HEK293 (cell line): ENCODE results near the gene EXOSC6.

Experiments used
- CTCF ChIP-seq: fragments of 450-650 bp; formaldehyde crosslinking; IDR thresholded peaks from 2 replicates; pipeline ENCODE4 v1.5.1; 2016; ENCODE audit warnings: missing biosample characterization, missing genetic modification characterization
- MZF1 ChIP-seq: fragments of 450-650 bp; formaldehyde crosslinking; IDR thresholded peaks from 2 replicates; pipeline ENCODE4 v1.5.1; 2017; ENCODE audit warnings: missing biosample characterization, missing genetic modification characterization, borderline replicate concordance
- REST ChIP-seq: fragments of 450-650 bp; formaldehyde crosslinking; IDR thresholded peaks from 2 replicates; pipeline ENCODE4 v1.5.1; 2016; ENCODE audit warnings: missing biosample characterization, missing genetic modification characterization
- ZNF114 ChIP-seq: fragments of 450-650 bp; formaldehyde crosslinking; IDR thresholded peaks from 2 replicates; pipeline ENCODE4 v1.5.0; 2017; ENCODE audit warnings: missing biosample characterization, missing genetic modification characterization
- ZNF24 ChIP-seq: fragments of 450-650 bp; formaldehyde crosslinking; IDR thresholded peaks from 2 replicates; pipeline ENCODE4 v1.5.1; 2016; ENCODE audit warnings: missing biosample characterization, missing genetic modification characterization
- ZNF544 ChIP-seq: fragments of 450-650 bp; formaldehyde crosslinking; IDR thresholded peaks from 2 replicates; pipeline ENCODE4 v1.5.0; 2017; ENCODE audit warnings: missing biosample characterization, missing genetic modification characterization
- ZNF629 ChIP-seq: fragments of 450-650 bp; formaldehyde crosslinking; IDR thresholded peaks from 2 replicates; pipeline ENCODE4 v1.5.1; 2017; ENCODE audit warnings: missing biosample characterization, missing genetic modification characterization

DNA sequence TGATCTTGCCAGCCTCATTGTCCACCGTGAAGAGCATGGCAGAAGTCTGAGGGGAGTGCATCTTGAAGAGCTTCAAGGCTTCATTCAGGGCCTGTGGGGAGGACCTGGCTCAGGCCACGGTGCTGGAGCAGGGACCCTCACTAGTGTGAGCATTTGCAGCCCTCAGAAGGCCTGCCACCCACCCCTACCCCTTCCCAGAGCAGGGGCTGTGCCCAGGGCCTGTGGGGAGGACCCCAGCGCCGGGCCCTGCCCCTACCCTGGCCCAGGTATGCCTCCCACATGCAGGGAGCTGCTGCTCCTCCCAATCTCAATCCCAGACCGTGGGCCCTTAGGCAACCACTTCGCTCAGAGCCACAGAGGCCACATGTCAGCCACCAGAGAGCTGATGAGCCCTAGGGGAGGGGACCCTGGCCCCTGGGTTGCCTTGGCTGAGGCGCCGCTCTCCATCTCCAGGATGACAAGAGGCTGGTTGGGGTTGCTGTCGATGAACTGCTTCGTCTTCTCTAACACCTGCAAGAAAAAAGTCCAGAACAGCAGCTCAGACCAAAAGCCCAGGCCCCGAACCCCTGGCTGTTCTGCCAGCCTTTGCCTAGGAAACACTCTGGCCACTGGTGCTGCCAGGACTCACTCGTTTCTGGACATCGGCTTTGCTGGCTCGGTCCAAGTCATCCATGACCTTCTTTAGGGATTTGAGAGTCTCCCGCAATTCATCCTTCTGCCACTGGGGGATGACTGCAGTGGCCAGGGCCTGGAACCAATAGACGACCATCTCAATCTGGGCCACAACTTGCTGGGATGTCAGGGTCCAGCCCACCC, 1.8 kb upstream of the EXOSC6 start:
- TF ChIP-seq CTCF: no peak; the same call in 1 of the 2 replicates
- TF ChIP-seq ZNF629 (tag by site-specific recombination): no peak
- TF ChIP-seq REST: no peak
- no peak for TF ChIP-seq ZNF114 (tag by site-specific recombination)
- no peak for TF ChIP-seq MZF1 (tag by site-specific recombination)
- no peak for TF ChIP-seq ZNF544 (tag by site-specific recombination)
- no peak for TF ChIP-seq ZNF24
